Fibroblast of mammary gland (primary cell): ENCODE measurements around the gene AIG1.
A peak's percentile ranks its signal among the peaks of the same experiment; 100 is the strongest.

Experiments
- DNase-seq: peaks from one replicate; pipeline ENCODE4 v3.0.0-alpha.2; 2010; ENCODE audit warnings: low read depth
- H3K4me3 ChIP-seq: 2 replicates; pipeline ENCODE4 v1.5.1; 2011; ENCODE audit warnings: low read depth, mild to moderate bottlenecking, low read length, moderate library complexity; ENCODE audit not compliant: control insufficient read depth
- TF ChIP-seq, protein P1 (sequence below): conservative IDR thresholded peaks from 2 replicates; pipeline ENCODE4 v1.5.1; 2011; ENCODE audit warnings: low read depth, low read length, inconsistent platforms; ENCODE audit not compliant: control insufficient read depth, insufficient read depth

Gene AIG1

DNA sequence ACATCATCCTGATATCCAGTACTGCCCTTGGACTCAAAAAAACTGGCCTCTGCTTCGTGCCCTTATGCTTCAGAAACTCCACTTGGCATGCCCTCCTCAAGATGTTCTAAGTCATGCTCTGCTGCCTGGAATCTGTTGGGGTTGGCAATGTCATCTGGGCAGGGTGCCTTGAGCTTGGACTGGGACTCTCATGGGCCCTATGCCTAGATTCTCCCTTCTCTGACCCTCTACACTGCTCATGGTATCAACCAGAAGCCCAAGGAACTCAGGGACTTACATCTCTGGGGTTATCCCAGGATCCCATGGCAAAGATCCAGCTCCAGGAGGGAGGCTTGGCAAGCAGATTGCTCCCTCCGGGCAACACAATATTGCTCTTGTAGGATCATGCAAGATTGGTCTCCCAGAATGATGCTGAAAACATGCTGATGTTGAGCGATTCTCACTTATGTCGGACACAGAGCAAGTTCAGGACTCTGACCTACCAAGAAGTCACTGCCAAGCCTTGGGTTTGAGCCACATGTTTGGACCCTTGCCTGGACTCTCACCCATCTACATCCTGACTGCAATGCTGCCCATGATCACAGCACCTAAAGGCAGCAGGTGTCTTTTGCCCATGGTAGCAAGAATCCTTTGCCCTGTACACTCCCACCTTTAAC is 301.0 kb downstream of the AIG1 start:
- H3K4me3 ChIP-seq = no peak overlapping the region
- TF ChIP-seq, protein P1, sequence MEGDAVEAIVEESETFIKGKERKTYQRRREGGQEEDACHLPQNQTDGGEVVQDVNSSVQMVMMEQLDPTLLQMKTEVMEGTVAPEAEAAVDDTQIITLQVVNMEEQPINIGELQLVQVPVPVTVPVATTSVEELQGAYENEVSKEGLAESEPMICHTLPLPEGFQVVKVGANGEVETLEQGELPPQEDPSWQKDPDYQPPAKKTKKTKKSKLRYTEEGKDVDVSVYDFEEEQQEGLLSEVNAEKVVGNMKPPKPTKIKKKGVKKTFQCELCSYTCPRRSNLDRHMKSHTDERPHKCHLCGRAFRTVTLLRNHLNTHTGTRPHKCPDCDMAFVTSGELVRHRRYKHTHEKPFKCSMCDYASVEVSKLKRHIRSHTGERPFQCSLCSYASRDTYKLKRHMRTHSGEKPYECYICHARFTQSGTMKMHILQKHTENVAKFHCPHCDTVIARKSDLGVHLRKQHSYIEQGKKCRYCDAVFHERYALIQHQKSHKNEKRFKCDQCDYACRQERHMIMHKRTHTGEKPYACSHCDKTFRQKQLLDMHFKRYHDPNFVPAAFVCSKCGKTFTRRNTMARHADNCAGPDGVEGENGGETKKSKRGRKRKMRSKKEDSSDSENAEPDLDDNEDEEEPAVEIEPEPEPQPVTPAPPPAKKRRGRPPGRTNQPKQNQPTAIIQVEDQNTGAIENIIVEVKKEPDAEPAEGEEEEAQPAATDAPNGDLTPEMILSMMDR = no peak
- DNase-seq = no peak

DNA sequence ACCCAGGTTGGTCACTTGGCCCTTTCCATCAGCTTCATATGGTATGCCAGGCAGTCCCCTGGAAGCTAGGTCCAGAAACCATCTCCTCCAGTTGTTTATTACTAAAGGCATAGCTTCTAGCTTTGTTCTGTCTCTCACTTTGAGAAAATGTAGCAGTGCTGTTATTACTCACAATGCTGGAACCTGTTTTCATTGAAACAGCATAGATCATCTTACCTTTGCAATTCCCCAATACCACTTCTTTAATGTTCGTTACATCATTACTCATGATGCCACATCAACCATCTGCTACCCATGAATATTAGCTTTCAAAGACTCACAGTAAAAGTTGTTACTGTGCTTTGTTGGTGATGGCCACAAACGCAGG is 301.5 kb downstream of the AIG1 start:
- TF ChIP-seq, protein P1 = no peak
- no peak overlapping the region for H3K4me3 ChIP-seq
- no peak for DNase-seq

GRCh38 chr6:143363299-143363698 is 302.6 kb downstream of the AIG1 start:
- no peak for DNase-seq
- TF ChIP-seq, protein P1 = no peak
- H3K4me3 ChIP-seq = no peak overlapping the region

DNA sequence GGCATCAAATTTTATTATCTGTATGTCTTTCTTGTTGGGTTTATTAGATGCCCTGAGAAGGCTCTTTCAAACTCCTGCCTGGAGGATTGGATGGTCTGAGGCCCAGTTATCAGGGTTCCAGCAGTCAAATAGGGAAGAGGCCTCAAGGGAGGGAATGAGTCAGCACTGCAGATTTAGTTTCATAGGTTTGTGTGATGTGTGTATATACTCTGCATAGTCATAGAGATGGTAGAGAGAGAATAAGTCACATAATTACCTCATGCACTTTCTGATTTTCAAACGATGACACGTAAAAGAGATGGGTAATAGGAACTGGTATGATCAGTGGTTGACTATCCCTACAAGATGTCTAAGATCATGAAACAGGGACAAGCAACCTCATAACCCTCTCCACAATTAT is 307.7 kb downstream of the AIG1 start:
- DNase-seq = peak; percentile 81
- TF ChIP-seq, protein P1 = no peak
- H3K4me3 ChIP-seq = no peak overlapping the region

GRCh38 chr6:143369971-143370370 is 309.3 kb downstream of the AIG1 start:
- TF ChIP-seq, protein P1 = no peak
- no peak for DNase-seq

GRCh38 chr6:143370812-143371370 is 310.2 kb downstream of the AIG1 start:
- TF ChIP-seq, protein P1 = no peak
- no peak for DNase-seq
- no peak overlapping the region for H3K4me3 ChIP-seq

More at GRCh38 chr6:143369971-143370370, 309.3 kb downstream of the AIG1 start:
- H3K4me3 ChIP-seq = no peak overlapping the region
